ENCODE results near the gene CLRN2. TPM values are rescaled to one million over a fixed set of nuclear protein-coding genes. Genes with fewer than 3 reads are reported as not detected.
A peak's percentile ranks its signal among the peaks of the same experiment; 100 is the strongest.

The CLRN2 gene
- total and polyA plus RNA-seq, 2 experiments from 2014 or later: not detected

- Histone ChIP-seq H3K9me3 (ENCODE audit: low read depth) (no peaks in the 10 kb centered on the region), H3K27me3 (no peaks in the 10 kb centered on the region), H3K36me3 (peaks cover 13% of the 10 kb centered on the region), H3K4me1 (ENCODE audit: low read depth) (no peaks in the 10 kb centered on the region), H3K4me3 (no peak overlapping the region), H3K27ac (no peak overlapping the region)
- no peak for TF ChIP-seq CTCF (IDR thresholded peaks at IDR 0.05; ENCODE audit: low read depth, low read length)
- DNase-seq (ENCODE audit: low read depth in 1 of 2, low spot score in 1 of 2): no peak
Observed at GRCh38 chr4:17493619-17494018, 21.3 kb upstream of the CLRN2 start.

GRCh38 chr4:17494258-17495190 is 20.4 kb upstream of the CLRN2 start:
- Histone ChIP-seq H3K27ac (no peak overlapping the region), H3K4me1 (ENCODE audit: low read depth) (no peaks in the 10 kb centered on the region), H3K4me3 (no peak overlapping the region), H3K9me3 (ENCODE audit: low read depth) (no peaks in the 10 kb centered on the region), H3K36me3 (peaks cover 9% of the 10 kb centered on the region), H3K27me3 (no peaks in the 10 kb centered on the region)
- DNase-seq (ENCODE audit: low read depth in 1 of 2, low spot score in 1 of 2): peak in 1 of 2 donors; percentile 66
- no peak for TF ChIP-seq CTCF (IDR thresholded peaks at IDR 0.05; ENCODE audit: low read depth, low read length)

- no peak overlapping the region for H3K27ac ChIP-seq
- no peak for TF ChIP-seq CTCF (IDR thresholded peaks at IDR 0.05; ENCODE audit: low read depth, low read length)
- peak in 1 of 2 donors; percentile 17 for DNase-seq (ENCODE audit: low read depth in 1 of 2, low spot score in 1 of 2)
- no peaks in the 10 kb centered on the region for H3K9me3 ChIP-seq (ENCODE audit: low read depth)
- peaks cover 30% of the 10 kb centered on the region for H3K36me3 ChIP-seq
- H3K4me1 ChIP-seq (ENCODE audit: low read depth): no peaks in the 10 kb centered on the region
- H3K4me3 ChIP-seq: no peak overlapping the region
- H3K27me3 ChIP-seq: no peaks in the 10 kb centered on the region
Observed at GRCh38 chr4:17497890-17498523, 17.0 kb upstream of the CLRN2 start.

- H3K27me3 ChIP-seq: no peaks in the 10 kb centered on the region
- TF ChIP-seq CTCF (IDR thresholded peaks at IDR 0.05; ENCODE audit: low read depth, low read length): no peak
- no peak overlapping the region for H3K27ac ChIP-seq
- H3K36me3 ChIP-seq: peaks cover 35% of the 10 kb centered on the region
- H3K4me1 ChIP-seq (ENCODE audit: low read depth): no peaks in the 10 kb centered on the region
- H3K9me3 ChIP-seq (ENCODE audit: low read depth): no peaks in the 10 kb centered on the region
- no peak for DNase-seq (ENCODE audit: low read depth in 1 of 2, low spot score in 1 of 2)
- H3K4me3 ChIP-seq: no peak overlapping the region
Observed at GRCh38 chr4:17500574-17500973, 14.4 kb upstream of the CLRN2 start.

- no peak for DNase-seq (ENCODE audit: low read depth in 1 of 2, low spot score in 1 of 2)
- peaks cover 38% of the 10 kb centered on the region for H3K36me3 ChIP-seq
- H3K27me3 ChIP-seq: no peaks in the 10 kb centered on the region
- no peak overlapping the region for H3K4me3 ChIP-seq
- no peak for TF ChIP-seq CTCF (IDR thresholded peaks at IDR 0.05; ENCODE audit: low read depth, low read length)
- H3K9me3 ChIP-seq (ENCODE audit: low read depth): no peaks in the 10 kb centered on the region
- no peak overlapping the region for H3K27ac ChIP-seq
- no peaks in the 10 kb centered on the region for H3K4me1 ChIP-seq (ENCODE audit: low read depth)
Observed at GRCh38 chr4:17502756-17503155, 12.2 kb upstream of the CLRN2 start.
